COR-L47 (cell line): Measurements from ENCODE around the gene CARD10.
"Not testable (repeated sequence)": the region's sequence is repeated elsewhere in the genome, so short reads cannot be mapped to it uniquely, and the experiment has no call there.

Experiments
- DNase-seq: peaks from one replicate; lab custom pipeline; 2025; lab: John Stamatoyannopoulos, UW

Gene CARD10

GRCh38 chr22:37487129-37487528 lies 32.1 kb downstream of the CARD10 start:
- no peak for DNase-seq

GRCh38 chr22:37486224-37486845 lies 32.9 kb downstream of the CARD10 start, which contains the start of gene MFNG:
Gene MFNG (minus strand): TSS chr22:37486384. CDS start chr22:37486177, 207 bp downstream.
- peak; percentile 45 for DNase-seq

- no peak for DNase-seq
Measured at GRCh38 chr22:37485395-37486223, 33.6 kb downstream of the CARD10 start.

- no peak for DNase-seq
Measured at GRCh38 chr22:37484480-37485394, 34.5 kb downstream of the CARD10 start.

- no peak for DNase-seq
Measured at GRCh38 chr22:37483050-37483449, 36.2 kb downstream of the CARD10 start.

GRCh38 chr22:37482244-37482643 lies 37.0 kb downstream of the CARD10 start:
- no peak for DNase-seq

GRCh38 chr22:37481347-37481907 lies 37.8 kb downstream of the CARD10 start:
- no peak for DNase-seq

- no peak for DNase-seq
Measured at GRCh38 chr22:37480387-37481346, 38.5 kb downstream of the CARD10 start.

GRCh38 chr22:37479196-37479595 lies 40.0 kb downstream of the CARD10 start:
- no peak for DNase-seq

GRCh38 chr22:37476389-37477329 lies 42.6 kb downstream of the CARD10 start:
- DNase-seq = no peak

GRCh38 chr22:37474447-37475090 lies 44.6 kb downstream of the CARD10 start:
- no peak for DNase-seq

- DNase-seq = no peak
Measured at GRCh38 chr22:37473437-37473946, 45.7 kb downstream of the CARD10 start.

- DNase-seq = peak; percentile 17
Measured at GRCh38 chr22:37472418-37473006, 46.7 kb downstream of the CARD10 start.

GRCh38 chr22:37471727-37472417 lies 47.3 kb downstream of the CARD10 start:
- no peak for DNase-seq

- DNase-seq = no peak
Measured at GRCh38 chr22:37470087-37470445, 49.1 kb downstream of the CARD10 start.

GRCh38 chr22:37469416-37470086 lies 49.7 kb downstream of the CARD10 start:
- DNase-seq = no peak

- DNase-seq = not testable (repeated sequence)
Measured at GRCh38 chr22:37468201-37468695, 51.0 kb downstream of the CARD10 start.
